HG02870 (cell line): ENCODE data around the gene MAP1LC3B.
A peak's percentile ranks its signal among the peaks of the same experiment; 100 is the strongest.

Experiments
- ATAC-seq: cut with Tn5 transposase; IDR thresholded peaks from one replicate; pipeline ENCODE4 v1.9.1; 2021; ENCODE audit warnings: mild to moderate bottlenecking, moderate library complexity; ENCODE audit not compliant: unreplicated experiment

MAP1LC3B gene

DNA sequence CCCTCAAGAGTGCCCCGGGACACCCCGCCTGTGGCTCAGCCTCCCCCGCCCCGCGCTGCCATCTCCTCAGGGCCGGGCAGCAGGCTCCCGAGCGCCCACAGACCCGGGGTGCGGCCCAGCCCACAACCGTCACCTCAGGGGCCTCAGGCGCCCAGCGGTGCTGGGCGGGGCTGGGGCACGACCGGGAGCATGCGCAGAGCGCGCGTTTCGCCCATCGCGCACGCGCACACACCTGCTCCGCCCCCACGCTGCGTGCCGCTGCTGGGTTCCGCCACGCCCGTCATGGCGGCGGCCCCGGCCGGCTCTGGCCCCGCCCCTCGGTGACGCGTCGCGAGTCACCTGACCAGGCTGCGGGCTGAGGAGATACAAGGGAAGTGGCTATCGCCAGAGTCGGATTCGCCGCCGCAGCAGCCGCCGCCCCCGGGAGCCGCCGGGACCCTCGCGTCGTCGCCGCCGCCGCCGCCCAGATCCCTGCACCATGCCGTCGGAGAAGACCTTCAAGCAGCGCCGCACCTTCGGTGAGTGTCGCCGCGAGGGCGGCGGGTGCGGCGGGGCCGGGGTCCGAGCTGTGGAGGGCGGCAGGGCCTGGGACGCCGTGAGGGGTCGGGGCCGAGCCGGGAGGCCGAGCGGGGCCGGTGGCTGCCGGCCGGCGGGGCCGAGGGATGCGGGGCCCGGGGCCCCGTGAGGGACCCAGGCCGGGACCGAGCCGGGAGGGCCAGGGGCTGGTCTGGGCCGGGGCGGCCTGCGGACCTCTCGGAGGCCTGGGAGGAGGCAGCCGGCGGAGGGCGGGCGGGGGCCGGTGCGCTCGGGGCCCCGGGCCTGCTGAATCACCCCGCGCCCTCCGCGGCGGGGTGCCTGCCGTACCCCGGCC, at the start of gene MAP1LC3B:
Gene MAP1LC3B, plus strand, starts transcription at position 387 of the 871 bp plus-strand sequence. Its CDS starts 92 bp downstream, at position 479.
- ATAC-seq, result peak; percentile 48

DNA sequence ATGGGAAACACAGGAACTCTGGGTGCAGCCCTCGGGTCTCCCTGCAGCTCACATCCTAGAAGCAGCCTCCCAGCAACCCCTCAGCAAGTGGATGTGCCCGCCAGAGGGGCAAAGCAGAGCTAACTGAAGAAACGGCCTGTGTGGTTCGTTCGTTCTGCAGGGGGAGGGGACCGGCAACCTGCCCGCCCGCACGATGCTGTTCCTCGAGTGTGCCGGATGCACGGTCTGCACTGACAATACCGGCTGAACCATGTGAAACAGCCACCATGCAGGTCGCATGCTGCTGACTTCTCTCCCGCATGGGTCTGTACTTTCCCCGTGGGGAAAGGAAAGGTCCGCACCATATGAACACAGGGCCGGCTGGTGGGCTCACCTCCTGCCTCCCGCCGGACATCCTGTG, 49.6 kb upstream of the MAP1LC3B start:
- no peak for ATAC-seq

DNA sequence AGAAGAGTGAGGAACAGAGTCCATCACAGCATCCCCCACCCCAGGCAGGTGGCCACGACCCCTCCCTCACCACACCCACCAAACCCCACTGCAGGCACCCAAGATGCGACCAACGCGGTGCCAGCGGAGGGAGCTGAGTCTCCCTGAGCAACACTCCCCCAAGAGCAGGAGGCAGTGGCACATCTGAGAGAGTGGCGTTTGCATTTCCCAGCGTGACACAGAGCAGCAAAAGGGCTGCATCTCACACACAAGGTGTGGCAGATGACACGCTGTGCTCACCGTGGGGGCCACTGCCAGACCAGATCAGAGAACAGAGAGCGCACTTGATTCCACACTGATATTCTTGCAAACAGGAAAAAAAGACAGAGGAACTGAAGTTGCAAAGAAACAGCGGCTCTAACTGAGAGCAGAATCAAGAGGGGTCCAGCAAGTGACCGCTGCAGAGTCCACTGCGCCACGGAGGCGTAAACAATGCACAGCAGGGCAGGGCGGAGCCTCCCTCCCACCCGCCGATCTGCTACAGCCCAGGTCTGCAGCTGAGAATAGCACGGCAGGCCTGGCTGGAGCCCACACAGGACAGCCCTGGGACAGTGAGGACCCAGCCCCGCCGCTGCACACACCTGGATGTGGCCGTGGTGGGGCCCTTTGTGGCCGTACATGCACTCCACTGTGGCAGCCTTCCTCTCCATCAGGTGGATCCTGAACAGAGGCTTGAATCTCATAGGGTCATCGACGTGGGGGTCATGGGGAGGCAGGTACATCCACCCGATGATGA, 49.0 kb upstream of the MAP1LC3B start:
- ATAC-seq, result no peak

DNA sequence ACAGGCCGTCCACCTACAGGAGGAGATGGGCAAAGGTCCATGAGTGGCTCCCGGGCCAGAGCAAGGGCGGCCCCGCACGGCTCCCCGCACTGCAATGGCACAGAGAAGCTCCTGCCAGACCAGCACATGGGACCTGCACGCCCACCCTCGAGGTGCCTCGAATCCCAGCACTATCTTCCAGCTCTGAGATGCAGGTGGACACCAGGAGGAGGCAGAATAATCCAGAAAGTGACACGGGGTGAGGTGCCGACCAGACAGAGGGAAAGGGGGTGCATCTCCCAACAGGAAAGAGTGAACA, 48.4 kb upstream of the MAP1LC3B start:
- ATAC-seq, result no peak

DNA sequence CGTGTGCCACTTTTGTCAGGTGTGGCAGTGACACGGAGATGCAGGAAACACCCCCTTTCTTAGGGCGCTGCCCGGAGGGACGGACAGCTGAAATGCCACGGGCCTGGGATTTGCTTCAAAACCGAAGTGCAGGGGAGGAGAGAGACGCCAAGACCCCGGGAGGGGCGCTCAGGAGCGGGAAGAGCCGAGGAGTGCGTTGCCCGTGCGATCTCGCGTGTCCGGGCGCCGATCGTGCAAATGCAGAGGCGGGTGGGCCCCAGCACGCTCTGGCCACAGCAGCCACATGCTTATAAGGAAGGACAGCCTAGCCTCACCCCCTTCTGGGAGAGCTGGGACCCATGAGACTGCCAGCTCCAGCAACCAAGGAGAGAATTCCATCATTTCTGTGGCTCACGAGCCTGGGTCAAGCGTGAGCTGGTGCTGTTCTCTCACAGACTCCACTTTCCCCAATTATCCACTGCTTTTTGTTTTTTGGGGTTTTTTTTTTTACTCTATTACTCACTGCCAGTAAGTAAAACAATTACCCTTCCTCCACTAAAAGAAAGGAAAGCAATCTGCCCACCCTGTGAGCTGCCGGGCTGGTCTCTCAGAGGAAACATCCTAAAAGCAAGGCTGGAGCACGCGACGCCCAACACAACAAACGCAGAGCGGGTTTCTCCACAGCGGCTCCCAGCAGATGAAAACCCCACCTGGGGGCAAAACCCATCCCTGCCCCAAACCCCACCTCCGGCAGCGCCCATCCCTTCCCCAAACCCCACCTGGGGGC, 47.8 kb upstream of the MAP1LC3B start:
- no peak for ATAC-seq

DNA sequence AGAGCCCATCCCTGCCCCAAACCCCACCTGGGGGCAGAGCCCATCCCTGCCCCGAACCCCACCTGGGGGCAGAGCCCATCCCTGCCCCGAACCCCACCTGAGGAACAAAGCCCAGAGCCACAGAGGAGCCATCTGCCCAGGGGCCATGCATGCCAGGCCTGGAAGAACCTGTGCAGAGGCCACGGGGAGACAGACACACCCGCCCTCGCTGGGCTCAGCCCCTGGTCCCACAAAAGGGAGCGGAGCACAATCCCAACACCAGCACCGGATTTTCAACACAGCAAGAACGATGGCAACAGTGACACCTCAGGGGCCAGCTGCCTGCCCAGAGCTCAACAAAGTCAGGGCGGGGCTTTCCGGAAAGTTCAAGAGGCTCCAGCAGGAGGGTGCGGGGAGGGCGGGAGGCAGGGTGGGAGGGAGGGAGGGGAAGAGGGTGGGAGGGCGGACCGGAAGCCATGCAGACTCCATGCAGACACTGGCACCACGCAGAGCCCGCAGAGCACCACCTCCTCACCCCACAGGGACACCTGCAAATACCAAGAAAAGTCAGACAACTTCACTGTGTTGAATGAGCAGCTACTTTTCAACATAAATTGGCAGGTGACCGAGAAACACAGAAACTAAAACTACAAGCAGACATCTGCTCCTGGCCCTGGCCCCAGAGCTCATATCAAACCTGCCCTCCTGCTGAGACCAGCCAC, 47.1 kb upstream of the MAP1LC3B start:
- no peak for ATAC-seq

DNA sequence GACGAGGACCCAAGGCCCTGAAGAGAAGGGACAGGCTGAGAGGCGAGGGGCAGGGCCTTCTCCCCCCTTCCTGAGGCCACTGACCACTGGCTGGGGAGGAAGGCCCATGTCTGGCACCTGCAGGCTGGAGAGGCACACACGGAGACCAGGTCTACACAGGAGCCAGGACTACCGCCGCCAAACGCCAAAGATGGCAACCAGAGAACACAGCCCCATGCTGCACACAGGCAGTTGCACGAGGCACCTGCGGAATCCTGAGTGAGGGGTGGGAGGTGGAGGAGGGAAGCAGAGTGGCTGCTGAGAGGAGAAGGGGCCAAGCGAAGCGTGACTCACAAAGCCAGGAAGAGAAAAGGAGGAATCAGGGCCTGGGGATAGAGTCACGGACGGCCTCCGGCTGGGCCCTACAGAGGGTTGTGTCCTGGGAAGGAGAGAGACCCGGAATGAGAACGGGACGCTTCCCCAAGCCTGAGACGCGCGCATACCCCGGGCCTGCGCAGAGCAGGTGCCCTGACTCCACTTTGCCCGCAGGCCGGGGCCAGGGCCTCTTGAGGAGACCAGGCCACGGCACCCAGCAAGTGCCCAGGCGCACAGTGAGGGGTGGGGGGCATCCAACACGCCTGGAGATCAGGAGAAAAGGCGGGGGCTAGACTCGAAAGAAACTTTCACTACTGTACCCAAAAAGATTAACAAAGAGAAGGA, 46.3 kb upstream of the MAP1LC3B start:
- no peak for ATAC-seq

DNA sequence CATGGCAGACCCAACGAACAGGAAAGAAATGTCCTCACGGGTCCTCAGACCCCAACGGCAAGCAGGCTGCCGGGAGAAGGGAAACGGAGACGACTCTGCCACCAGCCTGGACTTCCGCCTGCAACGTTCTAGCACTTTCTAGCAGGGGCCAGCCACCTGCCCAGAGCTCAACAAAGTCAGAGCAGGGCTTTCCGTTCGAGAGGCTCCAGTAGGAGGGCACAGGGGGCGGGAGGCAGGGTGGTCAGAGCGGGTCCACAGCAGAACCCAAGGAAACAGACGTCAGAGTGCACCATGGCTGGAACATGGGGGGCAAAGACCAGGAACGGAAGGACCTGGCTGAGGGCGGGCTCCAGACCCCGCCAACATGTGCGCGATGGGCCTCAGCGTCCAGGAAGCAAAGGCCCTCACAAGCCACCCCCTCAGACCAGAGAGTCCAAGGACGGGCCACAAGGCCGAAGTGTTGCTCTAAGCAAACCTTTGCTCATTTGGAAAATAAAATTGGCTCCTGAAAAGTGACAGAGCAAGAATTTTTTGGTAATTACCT, 45.5 kb upstream of the MAP1LC3B start:
- ATAC-seq, result no peak

DNA sequence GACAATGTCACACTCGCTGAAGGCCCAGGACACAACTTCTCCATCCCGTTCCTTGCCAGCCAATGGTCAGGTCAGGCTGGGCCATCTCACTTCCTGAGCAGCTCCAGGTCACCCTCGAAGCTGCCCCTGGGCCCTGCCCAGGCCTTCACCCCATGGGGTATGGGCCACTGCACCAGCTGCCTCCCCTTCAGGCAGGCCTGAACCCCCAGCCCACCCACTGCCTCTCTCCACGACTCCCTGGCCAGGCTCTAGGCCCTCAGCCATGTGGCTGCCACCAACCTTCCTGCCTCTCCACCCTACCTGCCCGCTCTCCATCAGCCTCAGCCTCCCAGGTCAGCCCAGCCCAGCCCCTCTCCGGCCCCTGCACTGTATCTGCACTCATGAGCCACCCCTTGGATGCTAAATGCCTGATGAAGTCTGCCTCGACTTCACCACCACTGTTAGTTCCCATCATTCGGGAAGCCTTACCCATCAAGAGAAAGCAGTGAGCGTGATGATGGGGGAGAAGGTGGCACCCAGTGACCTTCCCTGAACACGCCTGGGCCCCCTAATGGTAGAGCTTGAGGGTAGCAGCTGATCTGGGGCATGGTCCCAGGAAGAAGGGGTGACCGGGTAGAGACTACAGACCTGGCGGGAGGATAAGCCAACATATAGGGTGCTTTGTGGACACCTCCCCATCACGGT, 44.1 kb upstream of the MAP1LC3B start:
- ATAC-seq, result no peak

DNA sequence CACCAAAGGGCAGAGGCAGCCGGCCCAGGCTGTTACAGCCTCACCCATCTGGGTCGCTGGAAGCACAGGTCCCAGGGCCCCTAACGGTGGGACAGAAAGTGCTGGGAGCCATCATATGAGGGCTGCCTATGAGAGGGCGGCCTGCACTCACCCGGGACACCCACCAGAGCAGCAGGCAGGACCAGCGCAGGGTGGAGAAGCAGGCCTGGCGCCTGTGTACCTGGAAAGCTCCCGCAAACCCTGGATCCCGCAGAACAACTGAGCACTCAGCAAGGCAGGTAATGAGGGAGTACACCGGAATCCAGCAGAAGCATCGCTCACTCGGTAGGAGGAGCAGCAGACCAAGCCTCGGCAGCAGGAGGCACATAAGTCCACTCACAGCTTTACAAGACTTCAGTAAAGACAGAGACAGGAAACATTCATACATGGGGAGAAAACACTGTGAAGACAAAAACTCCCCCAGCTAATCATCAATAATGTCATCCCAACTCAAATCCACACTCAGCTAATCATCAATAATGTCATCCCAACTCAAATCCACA, 43.4 kb upstream of the MAP1LC3B start:
- no peak for ATAC-seq

DNA sequence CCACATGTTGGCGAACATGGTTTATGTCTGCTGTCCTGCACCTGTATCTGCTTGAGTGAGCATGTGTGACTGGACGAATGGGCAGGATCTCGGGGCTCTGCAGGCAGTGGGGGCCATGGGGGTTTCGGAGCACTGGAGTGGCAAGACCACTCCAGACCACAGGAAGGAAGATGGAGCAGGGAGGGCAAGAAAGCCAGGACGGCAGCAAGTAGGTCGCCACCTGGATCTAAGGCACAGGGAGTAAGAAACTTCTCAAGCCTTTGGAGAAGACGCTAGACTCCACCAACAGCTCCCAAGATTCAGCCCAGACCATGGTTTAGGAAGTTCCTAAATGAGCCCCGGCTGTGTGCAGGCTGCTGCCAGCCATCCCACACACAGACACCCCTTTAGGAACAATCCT, 42.1 kb upstream of the MAP1LC3B start:
- ATAC-seq, result no peak

DNA sequence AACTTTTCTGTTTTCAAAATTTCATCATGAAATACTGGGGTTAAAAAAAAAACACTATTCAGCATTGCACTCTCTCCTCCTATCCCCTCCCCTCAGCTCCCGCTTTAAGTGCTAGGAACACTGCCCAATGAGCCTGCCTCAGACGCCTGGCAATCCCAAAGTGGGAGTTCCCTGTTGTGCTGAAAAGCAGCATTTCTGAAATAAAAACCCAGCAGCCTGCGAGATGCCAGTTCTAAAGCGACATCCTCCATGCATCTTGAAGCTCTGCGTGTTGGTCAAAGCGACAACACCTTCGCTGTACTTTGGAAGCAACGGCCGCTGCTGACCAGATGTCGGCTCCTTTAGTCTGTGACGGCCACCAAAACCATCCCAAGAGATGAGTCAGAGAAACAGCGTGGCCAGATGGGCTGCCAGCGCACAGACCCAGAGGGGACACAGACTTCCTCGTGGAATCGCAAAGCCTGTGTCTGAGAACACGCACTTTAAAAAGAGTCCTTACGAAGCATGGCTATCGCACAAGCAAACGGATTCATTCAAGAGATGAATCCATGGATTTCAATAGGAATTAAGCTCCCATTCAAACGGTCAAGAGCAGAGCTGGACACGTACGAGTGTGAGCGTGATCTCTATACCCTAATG, 41.3 kb upstream of the MAP1LC3B start:
- ATAC-seq, result no peak

DNA sequence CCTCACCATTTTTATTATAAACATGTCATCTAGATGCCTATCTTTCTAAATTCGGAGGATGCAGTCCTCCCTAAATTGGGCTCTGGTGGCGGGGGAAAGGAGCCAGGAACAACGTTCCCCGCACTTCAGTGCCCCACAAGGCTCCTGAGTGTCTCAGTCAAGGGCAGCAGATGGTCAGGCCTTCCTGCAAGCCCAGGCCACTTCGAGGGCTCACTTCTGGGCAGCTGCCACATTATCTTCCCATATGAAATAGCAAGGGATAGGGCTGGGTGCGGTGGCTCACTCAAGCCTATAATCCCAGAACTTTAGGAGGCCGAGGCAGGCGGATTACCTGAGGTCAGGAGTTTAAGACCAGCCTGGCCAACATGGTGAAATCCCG, 40.8 kb upstream of the MAP1LC3B start:
- ATAC-seq, result no peak

DNA sequence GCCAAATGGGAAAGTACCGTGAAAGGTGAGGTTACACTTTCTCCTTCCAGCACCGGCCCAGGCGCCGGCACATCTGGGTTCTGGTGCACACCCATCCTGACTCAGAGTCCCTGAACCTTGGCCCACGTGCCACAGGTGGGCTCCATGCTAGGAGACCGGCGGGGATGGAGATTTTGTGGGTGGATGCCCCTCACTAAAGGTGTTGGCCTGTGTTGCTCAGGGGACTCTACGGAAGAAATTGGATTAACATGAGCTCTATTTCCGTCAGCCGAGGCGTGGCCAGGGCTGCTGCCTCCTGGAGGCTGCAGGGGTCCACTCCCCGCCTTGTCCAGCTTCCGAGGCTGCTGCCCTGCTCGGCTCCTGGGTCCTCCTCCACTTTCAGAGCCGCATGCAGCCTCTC, 39.3 kb upstream of the MAP1LC3B start:
- ATAC-seq, result no peak

DNA sequence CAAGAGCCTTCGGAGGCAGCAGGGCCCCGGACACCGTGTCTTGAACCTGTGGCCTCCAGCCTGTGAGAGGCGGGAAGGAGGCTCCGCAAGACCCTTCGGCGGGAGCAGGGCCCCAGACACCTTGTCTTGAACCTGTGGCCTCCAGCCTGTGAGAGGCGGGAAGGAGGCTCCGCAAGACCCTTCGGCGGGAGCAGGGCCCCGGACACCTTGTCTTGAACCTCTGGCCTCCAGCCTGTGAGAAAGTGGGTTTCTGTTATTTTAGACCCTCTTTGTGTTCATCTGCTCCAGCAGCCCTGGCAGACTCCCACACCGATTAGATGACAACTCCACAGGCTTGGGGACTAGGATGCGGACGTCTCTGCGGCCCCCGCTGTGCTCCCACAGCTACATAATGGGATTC, 38.5 kb upstream of the MAP1LC3B start:
- no peak for ATAC-seq

DNA sequence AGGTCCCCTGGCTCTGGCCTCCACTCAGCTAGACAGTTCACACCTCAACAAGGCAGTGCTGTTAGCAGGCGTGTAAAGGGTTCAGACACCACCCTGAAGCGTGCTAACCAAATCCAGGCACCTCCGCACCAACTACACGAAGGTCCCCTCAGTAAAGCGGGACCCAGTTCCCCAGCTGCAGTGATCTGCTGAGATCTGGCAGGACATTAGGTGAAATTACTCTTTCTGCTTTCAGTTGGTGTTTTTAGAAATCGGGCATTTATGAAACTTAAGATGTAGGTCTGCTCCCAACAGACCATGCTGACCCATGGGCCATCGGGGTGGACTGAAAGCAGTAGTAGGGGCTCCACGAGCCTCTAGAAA, 35.7 kb upstream of the MAP1LC3B start:
- no peak for ATAC-seq

DNA sequence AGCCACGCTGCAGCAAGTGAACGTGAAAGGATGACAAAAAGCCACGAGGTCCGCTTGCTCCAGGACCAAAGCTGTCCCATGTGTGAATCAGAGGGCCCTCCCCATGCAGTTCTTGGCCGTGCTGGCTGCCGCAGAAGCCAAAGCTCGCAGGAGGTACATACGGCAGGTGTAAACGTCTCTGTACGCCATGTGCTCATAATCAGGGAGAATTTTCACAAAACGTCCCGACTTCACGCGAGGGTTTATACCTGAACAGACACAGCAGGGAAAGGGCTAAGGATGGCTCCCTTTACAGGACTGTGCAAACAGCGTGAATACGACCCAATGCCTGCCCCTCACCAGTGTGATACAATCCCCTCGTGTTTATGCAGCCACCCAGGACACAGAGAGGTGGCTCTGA, 33.9 kb upstream of the MAP1LC3B start:
- no peak for ATAC-seq

DNA sequence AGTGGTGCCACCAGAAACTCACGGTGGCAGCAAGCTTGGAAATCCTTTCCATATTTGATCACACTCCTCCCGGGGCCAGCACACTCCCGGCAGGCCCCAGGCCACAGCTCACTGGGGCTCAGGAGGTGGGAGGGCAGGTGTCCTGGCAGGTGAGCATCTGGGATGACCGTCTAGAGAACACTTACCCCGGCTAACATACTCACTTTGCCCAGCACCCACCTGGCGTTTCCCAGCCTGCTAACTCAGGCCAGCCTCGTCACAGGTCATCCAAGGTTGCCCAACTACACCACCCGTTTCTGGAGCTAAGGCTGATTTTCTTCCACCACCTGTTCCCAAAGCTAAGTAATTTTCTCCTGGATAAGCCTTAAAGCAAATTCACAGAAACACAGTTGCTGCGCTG, 33.4 kb upstream of the MAP1LC3B start:
- no peak for ATAC-seq

DNA sequence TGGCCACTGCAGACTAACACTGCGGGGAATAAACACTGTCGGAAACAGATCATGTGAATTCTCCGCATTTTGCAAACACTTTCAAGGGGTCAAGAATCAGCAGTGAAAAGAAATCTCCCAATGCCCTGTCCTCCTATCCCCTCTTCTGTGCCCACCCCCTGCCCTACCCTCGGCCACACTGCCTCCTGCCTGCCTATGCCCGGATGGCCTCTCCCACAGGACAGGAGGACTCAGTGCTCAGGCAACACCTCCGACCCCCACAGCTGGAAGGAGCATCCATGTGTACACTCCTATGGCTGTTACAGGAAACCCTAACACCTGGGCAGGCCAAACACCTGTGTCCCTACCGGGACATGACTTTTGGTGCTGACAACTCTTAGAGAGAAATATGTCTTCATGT, 33.0 kb upstream of the MAP1LC3B start:
- no peak for ATAC-seq
